ENCODE results near the gene LGALS4.
"Not testable (repeated sequence)": the region's sequence is repeated elsewhere in the genome, so short reads cannot be mapped to it uniquely, and the experiment has no call there.

Gene LGALS4

GRCh38 chr19:38785187-38785699, 27.5 kb downstream of the LGALS4 start:
- no peaks in the 10 kb centered on the region for H3F3A ChIP-seq (ENCODE audit: insufficient read depth, low read length)
- TF ChIP-seq EZH2 (IDR thresholded peaks at IDR 0.05; ENCODE audit: borderline replicate concordance, low read length) (no peak), CTCF (IDR thresholded peaks at IDR 0.05; ENCODE audit: low read length) (no peak)
- H3K9me3 ChIP-seq (ENCODE audit: low read length), result no peaks in the 10 kb centered on the region
- H3K79me2 ChIP-seq (ENCODE audit: insufficient read depth, low read length), result no peaks in the 10 kb centered on the region
- no peak overlapping the region for H3K4me3 ChIP-seq (ENCODE audit: low read depth, low read length, poor library complexity, severe bottlenecking)
- H3K9me2 ChIP-seq (ENCODE audit: low read depth, low read length), result no peaks in the 10 kb centered on the region
- H3K4me2 ChIP-seq (ENCODE audit: low read length), result no peak overlapping the region
- no peak overlapping the region for H3K27ac ChIP-seq (ENCODE audit: low read depth, low read length, poor library complexity, severe bottlenecking)
- no peaks in the 10 kb centered on the region for H3K4me1 ChIP-seq (ENCODE audit: insufficient read depth, low read length, severe bottlenecking)
- H3K27me3 ChIP-seq (ENCODE audit: insufficient read depth, low read length), result peaks cover 6% of the 10 kb centered on the region; the same call in 1 of the 2 replicates
- H2AFZ ChIP-seq (ENCODE audit: low read length), result no peak overlapping the region
- no peak overlapping the region for H3K9ac ChIP-seq (ENCODE audit: low read length)
- H3K36me3 ChIP-seq (ENCODE audit: insufficient read depth, low read length), result no peaks in the 10 kb centered on the region
- no peaks in the 10 kb centered on the region for H4K20me1 ChIP-seq (ENCODE audit: insufficient read depth, low read length)

DNA sequence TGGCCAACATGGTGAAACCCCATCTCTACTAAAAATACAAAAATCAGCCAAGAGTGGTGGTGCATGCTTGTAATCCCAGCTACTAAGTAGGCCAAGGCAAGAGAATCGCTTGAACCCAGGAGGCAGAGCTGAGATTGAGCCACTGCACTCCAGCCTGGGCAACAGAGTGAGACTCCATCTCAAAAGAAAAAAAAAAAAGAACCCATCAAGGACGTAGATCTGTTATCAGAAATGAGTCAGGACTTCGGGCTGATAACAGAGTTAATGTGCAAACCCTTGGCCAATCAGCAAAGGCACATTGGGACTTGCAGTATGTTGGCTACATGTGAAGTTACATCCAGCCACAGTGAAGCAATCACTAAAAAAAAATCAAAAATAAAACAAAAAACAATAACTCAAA, 28.5 kb downstream of the LGALS4 start:
- H3K9me2 ChIP-seq (ENCODE audit: low read depth, low read length), result no peaks in the 10 kb centered on the region

GRCh38 chr19:38782212-38782611, 30.5 kb downstream of the LGALS4 start:
- not testable (repeated sequence) for H3K4me1 ChIP-seq (ENCODE audit: insufficient read depth, low read length, severe bottlenecking); H3K4me2 ChIP-seq (ENCODE audit: low read length)

More for the DNA sequence above, 28.5 kb downstream of the LGALS4 start:
- Histone ChIP-seq H3F3A (ENCODE audit: insufficient read depth, low read length) (no peaks in the 10 kb centered on the region), H4K20me1 (ENCODE audit: insufficient read depth, low read length) (no peaks in the 10 kb centered on the region), H3K79me2 (ENCODE audit: insufficient read depth, low read length) (no peaks in the 10 kb centered on the region), H3K27ac (ENCODE audit: low read depth, low read length, poor library complexity, severe bottlenecking) (no peak overlapping the region), H3K9ac (ENCODE audit: low read length) (no peak overlapping the region), H3K36me3 (ENCODE audit: insufficient read depth, low read length) (no peaks in the 10 kb centered on the region), H2AFZ (ENCODE audit: low read length) (no peak overlapping the region), H3K9me3 (ENCODE audit: low read length) (no peaks in the 10 kb centered on the region), H3K27me3 (ENCODE audit: insufficient read depth, low read length) (peaks cover 7% of the 10 kb centered on the region; the same call in 1 of the 2 replicates), H3K4me2 (ENCODE audit: low read length) (no peak overlapping the region), H3K4me3 (ENCODE audit: low read depth, low read length, poor library complexity, severe bottlenecking) (no peak overlapping the region), H3K4me1 (ENCODE audit: insufficient read depth, low read length, severe bottlenecking) (no peaks in the 10 kb centered on the region)
- TF ChIP-seq CTCF (IDR thresholded peaks at IDR 0.05; ENCODE audit: low read length) (no peak), EZH2 (IDR thresholded peaks at IDR 0.05; ENCODE audit: borderline replicate concordance, low read length) (no peak)

GRCh38 chr19:38781058-38781457, 31.7 kb downstream of the LGALS4 start:
- Histone ChIP-seq H3K79me2 (ENCODE audit: insufficient read depth, low read length) (no peaks in the 10 kb centered on the region), H3K9ac (ENCODE audit: low read length) (no peak overlapping the region), H3K9me3 (ENCODE audit: low read length) (no peaks in the 10 kb centered on the region), H3F3A (ENCODE audit: insufficient read depth, low read length) (no peaks in the 10 kb centered on the region), H3K4me2 (ENCODE audit: low read length) (no peak overlapping the region), H3K27ac (ENCODE audit: low read depth, low read length, poor library complexity, severe bottlenecking) (no peak overlapping the region), H3K27me3 (ENCODE audit: insufficient read depth, low read length) (peaks cover 7% of the 10 kb centered on the region; the same call in 1 of the 2 replicates), H3K9me2 (ENCODE audit: low read depth, low read length) (no peaks in the 10 kb centered on the region), H4K20me1 (ENCODE audit: insufficient read depth, low read length) (no peaks in the 10 kb centered on the region), H3K4me3 (ENCODE audit: low read depth, low read length, poor library complexity, severe bottlenecking) (no peak overlapping the region), H2AFZ (ENCODE audit: low read length) (no peak overlapping the region), H3K4me1 (ENCODE audit: insufficient read depth, low read length, severe bottlenecking) (no peaks in the 10 kb centered on the region), H3K36me3 (ENCODE audit: insufficient read depth, low read length) (no peaks in the 10 kb centered on the region)
- TF ChIP-seq EZH2 (IDR thresholded peaks at IDR 0.05; ENCODE audit: borderline replicate concordance, low read length) (no peak), CTCF (IDR thresholded peaks at IDR 0.05; ENCODE audit: low read length) (no peak)

More at GRCh38 chr19:38782212-38782611, 30.5 kb downstream of the LGALS4 start:
- not testable (repeated sequence) for H3K4me3 ChIP-seq (ENCODE audit: low read depth, low read length, poor library complexity, severe bottlenecking); H3K9me3 ChIP-seq (ENCODE audit: low read length); H3K36me3 ChIP-seq (ENCODE audit: insufficient read depth, low read length); H3F3A ChIP-seq (ENCODE audit: insufficient read depth, low read length); H3K27ac ChIP-seq (ENCODE audit: low read depth, low read length, poor library complexity, severe bottlenecking); H3K79me2 ChIP-seq (ENCODE audit: insufficient read depth, low read length); H3K27me3 ChIP-seq (ENCODE audit: insufficient read depth, low read length); H3K9ac ChIP-seq (ENCODE audit: low read length); H2AFZ ChIP-seq (ENCODE audit: low read length); H3K9me2 ChIP-seq (ENCODE audit: low read depth, low read length); H4K20me1 ChIP-seq (ENCODE audit: insufficient read depth, low read length)
